Urinary bladder (tissue), 4 donors: ENCODE data around the gene ZNF2. TPM values are rescaled to one million over a fixed set of nuclear protein-coding genes. Genes with fewer than 3 reads are reported as not detected.

Source experiments
- DNase-seq: peaks from one replicate; pipeline ENCODE4 v3.0.0-alpha.2; 2015; ENCODE audit errors: extremely low spot score
- H3K27ac ChIP-seq: one replicate; pipeline ENCODE4 v1.5.1; 2013; ENCODE audit warnings: low read depth, mild to moderate bottlenecking, moderate library complexity
- H3K36me3 ChIP-seq: one replicate; pipeline ENCODE4 v1.6.1; 2013; ENCODE audit warnings: mild to moderate bottlenecking, moderate library complexity; ENCODE audit not compliant: insufficient read depth
- H3K4me1 ChIP-seq: one replicate; pipeline ENCODE4 v1.6.1; 2013; ENCODE audit warnings: mild to moderate bottlenecking, moderate library complexity; ENCODE audit not compliant: insufficient read depth
- H3K4me3 ChIP-seq: one replicate; pipeline ENCODE4 v1.5.1; 2013; ENCODE audit warnings: low read depth, low read length
- whole genome bisulfite sequencing: extraction: QIAGEN DNeasy Blood & Tissue Kit; methylation state at CpG from one replicate; pipeline ENCODE4 v1.1.7; 2013; 5-methylcytosine and 5-hydroxymethylcytosine counted together
- polyA plus RNA-seq: library from polyadenylated mRNA; stranded (reverse); fragments of 200-250 nt; gene quantifications from one replicate; pipeline ENCODE4 v1.2.3, GENCODE V29; 2013
- total RNA-seq: library from RNA; depleted of rRNA; stranded (reverse); fragments of >200 nt; gene quantifications from one replicate; pipeline ENCODE4 v1.2.3, GENCODE V29; 2014
- donor health status: healthy with polysubstance abuse.
- donor health status: healthy.

The ZNF2 gene
- total RNA-seq (9.5 TPM), polyA plus RNA-seq (3.4 TPM)

DNA sequence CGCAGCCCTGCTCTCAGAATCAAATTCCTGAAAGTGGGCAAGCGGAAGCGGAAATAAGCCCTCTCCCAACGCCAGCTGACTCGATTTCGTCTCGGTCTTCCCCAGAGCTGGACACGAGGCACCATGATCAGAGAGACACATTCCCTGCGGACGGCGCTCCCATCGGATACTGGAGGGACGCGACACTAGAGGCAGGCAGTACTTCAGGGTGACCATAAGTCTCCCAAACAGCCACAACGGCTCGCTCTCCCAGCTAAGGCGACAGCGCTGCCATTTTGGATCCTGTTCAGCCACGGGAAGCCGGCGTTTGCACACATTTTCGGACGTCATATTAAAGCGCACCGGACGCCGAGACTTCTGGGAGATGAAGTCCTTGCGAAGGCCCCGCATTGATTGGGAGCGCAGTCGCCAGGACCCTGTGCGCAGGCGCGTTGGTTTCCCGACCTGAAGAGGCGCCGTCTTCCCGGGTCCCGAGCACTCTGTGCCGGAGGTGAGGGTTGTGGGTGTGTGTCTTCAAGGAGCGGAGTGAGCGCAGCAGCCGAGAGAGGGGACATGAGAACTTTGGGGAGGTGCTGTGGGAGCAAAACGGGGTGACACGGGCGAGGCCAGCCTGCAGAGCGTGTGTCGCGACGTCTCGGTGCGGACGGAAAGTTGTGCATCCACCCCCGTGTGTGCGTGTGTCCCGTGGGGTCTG lies at the start of gene ZNF2:
TSS of gene ZNF2 (plus strand) at position 439 of the 694 bp plus-strand sequence. CDS start 10,418 bp downstream, outside the sequence.
- Histone ChIP-seq H3K36me3 (no peaks in the 10 kb centered on the region), H3K4me3 (peak within 1 kb of the TSS; percentile 71)
- under 1% methylated on average over 56 of the region's 56 CpGs for WGBS

DNA sequence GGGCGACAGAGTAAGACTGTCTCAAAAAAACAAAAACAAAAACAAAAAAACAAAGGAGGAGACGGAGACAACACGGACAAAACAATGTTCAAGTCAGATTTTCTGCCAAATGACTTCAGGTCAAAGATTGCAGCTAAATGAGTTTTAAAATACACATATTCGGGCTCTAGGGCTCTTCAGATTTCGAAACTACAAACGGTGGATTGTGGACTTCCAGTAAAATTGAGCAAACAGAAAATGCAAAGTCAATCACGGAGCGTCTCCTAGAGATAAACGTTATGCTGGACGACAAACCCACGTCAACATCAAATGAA lies 44.6 kb upstream of the ZNF2 start:
- H3K36me3 ChIP-seq: no peaks in the 10 kb centered on the region
- peaks cover 3% of the 10 kb centered on the region for H3K4me1 ChIP-seq
- no peak overlapping the region for H3K27ac ChIP-seq
- no peak for DNase-seq
- H3K4me3 ChIP-seq: peak overlapping the region; percentile 92
- WGBS: 2% methylated on average over 11 of the region's 11 CpGs

More for the DNA sequence above, at the start of gene ZNF2:
- no peaks in the 10 kb centered on the region for H3K4me1 ChIP-seq
- H3K27ac ChIP-seq: peak within 1 kb of the TSS; percentile 95
- peak; percentile 99 for DNase-seq

DNA sequence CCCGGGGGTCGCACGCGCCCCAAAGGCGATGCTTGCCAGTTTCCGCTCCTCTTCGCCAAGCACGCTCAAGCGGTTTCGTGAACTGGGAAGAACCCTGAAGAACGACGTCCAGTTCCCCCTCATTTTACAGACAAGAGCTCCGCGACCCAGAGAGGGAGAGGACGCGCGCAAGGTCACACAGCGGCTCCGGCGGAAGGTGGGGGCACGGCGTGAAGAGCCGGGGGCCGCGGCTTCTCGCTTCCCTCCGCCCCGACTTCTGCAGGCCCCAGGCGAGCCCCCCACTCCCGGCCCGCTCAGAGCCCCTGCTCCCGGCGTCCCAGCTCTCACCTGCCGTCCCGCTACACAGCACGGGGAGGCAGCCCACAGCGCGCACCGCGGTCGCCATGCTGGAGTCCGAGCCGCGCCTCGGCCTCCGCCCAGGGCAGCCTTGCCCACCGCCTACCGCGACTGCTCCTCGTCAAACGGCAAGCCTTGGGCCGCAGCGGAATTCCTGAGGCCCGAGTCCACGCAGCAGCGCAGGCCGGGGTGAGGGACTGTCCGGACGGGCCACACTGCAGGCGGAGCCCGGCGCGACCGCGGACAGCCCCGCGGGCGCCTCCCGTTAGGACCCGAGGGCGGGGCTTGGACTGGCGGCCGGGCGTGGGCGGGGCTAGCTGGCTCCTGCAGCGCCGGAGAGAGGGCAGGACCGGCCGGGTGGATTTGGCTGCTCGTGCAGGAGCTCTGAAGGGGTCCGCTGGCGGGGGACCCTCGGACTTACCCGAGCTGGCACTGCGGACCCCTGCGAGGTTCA lies 44.0 kb upstream of the ZNF2 start, which contains the start of gene MRPS5:
TSS of gene MRPS5 (minus strand) at position 402 of the 790 bp plus-strand sequence. CDS start at position 385, 17 bp downstream.
- WGBS: 1% methylated on average over 86 of the region's 86 CpGs
- H3K4me1 ChIP-seq: peaks cover 3% of the 10 kb centered on the region
- peak; percentile 0 for DNase-seq
- no peaks in the 10 kb centered on the region for H3K36me3 ChIP-seq
- peak within 1 kb of the TSS; percentile 98 for H3K27ac ChIP-seq
- peak within 1 kb of the TSS; percentile 92 for H3K4me3 ChIP-seq

DNA sequence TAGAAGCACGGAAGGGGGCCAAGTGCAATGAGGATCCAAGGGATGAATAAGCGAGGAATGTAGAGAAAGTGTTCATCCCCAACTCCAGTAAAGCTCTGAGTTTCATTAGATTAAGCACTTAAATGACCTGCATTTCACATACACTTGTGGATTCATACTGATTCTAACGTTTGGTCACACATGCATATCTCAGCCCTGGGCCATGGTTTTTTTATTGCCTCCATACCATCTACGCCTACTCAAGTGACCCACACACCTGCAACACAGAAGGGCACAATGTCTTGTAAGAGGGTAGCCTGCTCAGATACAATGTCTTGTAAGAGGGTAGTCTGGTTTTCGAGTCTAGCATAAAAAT lies 43.4 kb upstream of the ZNF2 start:
- no peaks in the 10 kb centered on the region for H3K36me3 ChIP-seq
- H3K4me3 ChIP-seq: peak overlapping the region; percentile 92
- DNase-seq: no peak
- no peak overlapping the region for H3K27ac ChIP-seq
- H3K4me1 ChIP-seq: peaks cover 3% of the 10 kb centered on the region
- WGBS: 25% methylated on average over 5 of the region's 5 CpGs

DNA sequence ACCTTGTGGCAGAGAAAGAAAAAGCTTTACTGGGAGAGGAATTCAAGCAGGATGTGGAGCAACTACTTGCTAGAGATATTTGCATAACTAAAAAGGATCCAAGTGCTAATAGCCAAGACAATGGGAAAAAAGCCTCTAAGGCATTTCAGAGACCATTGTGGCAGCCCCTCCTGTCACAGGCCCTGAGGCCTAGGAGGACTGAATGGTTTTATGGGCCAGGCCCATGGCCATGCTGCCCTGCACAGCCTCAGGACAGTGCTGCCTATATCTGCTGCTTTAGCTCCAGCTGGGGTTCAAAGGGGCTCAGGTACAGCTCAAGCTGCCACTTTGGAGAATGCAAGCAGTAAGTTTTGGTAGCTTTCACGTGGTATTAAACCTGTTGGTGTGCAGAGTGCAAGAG lies 26.9 kb upstream of the ZNF2 start:
- H3K4me1 ChIP-seq: no peaks in the 10 kb centered on the region
- 83% methylated on average over 1 of the region's 1 CpG for WGBS
- H3K27ac ChIP-seq: no peak overlapping the region
- H3K36me3 ChIP-seq: no peaks in the 10 kb centered on the region
- H3K4me3 ChIP-seq: no peak overlapping the region
- no peak for DNase-seq

DNA sequence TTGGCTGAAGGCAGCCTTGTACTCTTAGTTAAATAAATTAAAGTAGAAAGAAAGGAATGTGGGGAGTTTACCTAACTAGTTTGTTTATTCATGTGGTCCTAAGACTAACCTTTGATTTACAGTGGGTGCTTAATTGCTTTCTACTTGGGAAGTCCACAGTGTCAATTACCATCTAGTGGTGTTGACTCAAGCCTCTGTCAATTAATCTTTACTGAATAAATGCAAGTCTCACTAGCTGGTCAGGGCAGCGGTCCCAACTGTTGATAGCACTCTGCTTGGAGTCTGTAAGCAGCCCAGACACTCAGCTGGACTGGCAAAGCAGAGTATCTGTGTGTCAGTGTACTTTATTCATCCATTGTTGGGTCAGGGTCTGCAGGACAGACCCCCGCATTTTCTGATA lies 21.8 kb upstream of the ZNF2 start:
- Histone ChIP-seq H3K36me3 (no peaks in the 10 kb centered on the region), H3K4me1 (no peaks in the 10 kb centered on the region), H3K4me3 (no peak overlapping the region), H3K27ac (no peak overlapping the region)
- no peak for DNase-seq
- 97% methylated on average over 2 of the region's 2 CpGs for WGBS

DNA sequence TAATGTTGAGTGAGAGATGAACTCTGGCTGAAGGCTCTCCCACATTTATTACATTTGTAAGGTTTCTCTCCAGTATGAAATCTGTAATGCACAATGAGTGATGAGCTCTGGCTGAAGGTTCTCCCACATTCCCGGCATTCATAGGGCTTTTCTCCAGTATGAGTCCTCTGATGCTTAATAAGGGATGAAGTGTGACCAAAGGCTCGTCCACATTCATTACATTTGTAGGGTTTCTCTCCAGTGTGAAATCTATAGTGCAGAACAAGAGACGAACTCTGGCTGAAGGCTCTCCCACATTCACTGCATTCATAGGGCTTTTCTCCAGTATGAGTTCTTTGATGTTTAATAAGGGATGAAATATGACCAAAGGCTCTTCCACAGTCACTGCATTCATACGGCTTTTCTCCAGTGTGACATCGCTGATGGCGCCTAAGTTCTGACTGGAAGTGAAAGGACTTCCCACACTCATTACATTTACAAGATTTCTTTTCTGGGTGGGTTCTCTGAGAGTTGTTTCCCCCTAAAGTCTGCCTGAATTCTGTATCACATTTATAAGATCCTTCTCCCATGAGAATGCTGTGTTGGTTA lies 16.1 kb upstream of the ZNF2 start:
- Histone ChIP-seq H3K4me3 (no peak overlapping the region), H3K36me3 (peaks cover 11% of the 10 kb centered on the region), H3K4me1 (no peaks in the 10 kb centered on the region), H3K27ac (no peak overlapping the region)
- 99% methylated on average over 6 of the region's 6 CpGs for WGBS
- DNase-seq: no peak

DNA sequence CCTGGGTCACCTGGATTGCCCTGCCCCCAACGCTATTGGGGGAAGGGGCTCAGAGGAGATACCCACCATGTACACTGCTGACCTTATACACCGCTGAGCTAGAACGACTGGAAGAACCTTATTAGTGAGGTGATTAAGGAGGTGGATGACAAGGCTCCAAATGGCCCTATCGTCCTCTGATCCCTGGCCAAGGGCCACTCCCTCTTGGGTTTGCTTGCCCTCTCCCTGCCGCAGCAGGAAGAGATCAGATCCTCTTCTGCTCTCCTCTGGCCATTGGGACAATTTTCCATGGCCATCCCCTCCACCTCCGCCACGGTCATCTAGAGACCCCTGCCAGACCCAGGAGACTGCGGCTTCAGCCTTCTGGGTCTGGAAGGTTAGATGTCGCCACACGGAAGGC lies 7.2 kb upstream of the ZNF2 start:
- Histone ChIP-seq H3K4me1 (no peaks in the 10 kb centered on the region), H3K27ac (no peak overlapping the region), H3K36me3 (no peaks in the 10 kb centered on the region), H3K4me3 (peak overlapping the region; percentile 63)
- no peak for DNase-seq
- WGBS: 47% methylated on average over 10 of the region's 10 CpGs

DNA sequence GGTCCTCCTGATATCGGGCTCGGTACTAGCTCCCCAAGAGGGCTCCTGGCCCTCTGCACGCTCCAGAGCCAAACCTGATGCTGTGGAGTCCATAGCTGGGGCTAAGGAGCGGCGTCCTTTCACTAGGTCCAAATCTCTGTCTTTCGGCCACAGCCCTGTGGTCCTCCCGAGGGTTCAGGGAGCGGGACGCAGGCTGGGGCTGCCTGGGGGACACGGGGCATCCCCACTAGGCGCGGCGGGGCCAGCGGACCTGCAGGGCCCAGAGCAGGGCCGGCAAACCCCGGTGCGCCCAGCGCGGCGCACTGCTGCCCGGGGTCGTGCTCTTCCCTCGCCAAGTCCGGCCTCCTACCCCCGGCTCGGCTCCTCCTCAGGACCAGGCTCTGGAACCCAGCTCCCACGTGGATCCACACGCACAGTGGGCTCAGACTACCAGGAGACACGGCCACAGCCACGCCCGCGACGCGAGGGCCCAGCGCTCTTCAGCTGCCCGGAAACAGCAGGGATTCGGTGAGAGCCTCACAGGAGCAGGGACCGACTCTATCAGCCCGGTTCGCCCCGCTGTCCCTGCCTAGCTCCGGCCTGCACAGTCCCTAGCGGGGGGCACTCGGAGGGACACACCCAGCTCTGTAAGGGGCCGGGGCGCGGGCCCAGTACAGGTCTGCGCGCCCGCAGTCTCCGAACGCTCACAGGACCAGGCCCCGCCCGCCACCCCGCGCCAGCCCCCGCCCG lies 6.6 kb upstream of the ZNF2 start:
- 1% methylated on average over 58 of the region's 58 CpGs for WGBS
- no peaks in the 10 kb centered on the region for H3K36me3 ChIP-seq
- H3K4me1 ChIP-seq: no peaks in the 10 kb centered on the region
- no peak for DNase-seq
- peak overlapping the region; percentile 63 for H3K4me3 ChIP-seq
- peak overlapping the region; percentile 48 for H3K27ac ChIP-seq

DNA sequence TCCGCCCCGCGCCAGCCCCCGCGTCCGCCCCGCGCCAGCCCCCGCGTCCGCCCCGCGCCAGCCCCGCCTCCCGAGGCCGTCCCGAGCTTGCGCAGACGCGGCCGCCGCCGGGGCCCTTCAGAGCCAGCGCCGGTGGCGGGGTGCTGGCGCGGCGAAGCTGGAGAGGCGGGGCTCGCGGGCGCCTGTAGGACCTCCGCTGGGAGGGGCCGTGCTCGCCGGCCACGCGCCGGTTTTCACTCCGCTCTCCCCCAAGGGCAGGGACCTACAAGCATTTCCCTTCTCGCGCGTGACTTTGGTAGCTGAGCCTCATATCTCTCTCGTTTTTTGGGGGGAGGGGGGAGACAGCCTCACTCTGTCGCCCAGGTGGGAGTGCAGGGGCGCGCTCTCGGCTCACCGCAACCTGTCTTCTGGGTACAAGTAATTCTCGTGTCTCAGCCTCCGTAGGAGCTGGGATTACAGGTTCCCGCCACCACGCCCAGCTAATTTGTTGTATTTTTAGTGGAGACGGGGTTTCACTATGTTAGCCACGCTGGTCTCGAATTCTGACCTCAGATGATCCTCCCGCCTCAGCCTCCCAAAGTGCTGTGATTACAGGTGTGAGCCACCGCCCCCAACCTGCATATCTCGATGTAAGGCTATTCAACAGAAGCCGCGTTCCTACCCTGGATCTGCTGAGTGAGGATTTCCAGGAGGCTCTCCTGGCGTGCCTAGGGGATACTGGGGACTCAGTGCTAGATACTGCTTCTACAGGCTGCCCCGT lies 5.7 kb upstream of the ZNF2 start, which contains the start of gene ZNF514:
TSS of gene ZNF514 (minus strand) at position 159 of the 760 bp plus-strand sequence. CDS start 6,595 bp downstream, outside the sequence.
- H3K36me3 ChIP-seq: no peaks in the 10 kb centered on the region
- 8% methylated on average over 64 of the region's 64 CpGs for WGBS
- no peaks in the 10 kb centered on the region for H3K4me1 ChIP-seq
- peak within 1 kb of the TSS; percentile 79 for H3K27ac ChIP-seq
- H3K4me3 ChIP-seq: peak within 1 kb of the TSS; percentile 63
- no peak for DNase-seq

DNA sequence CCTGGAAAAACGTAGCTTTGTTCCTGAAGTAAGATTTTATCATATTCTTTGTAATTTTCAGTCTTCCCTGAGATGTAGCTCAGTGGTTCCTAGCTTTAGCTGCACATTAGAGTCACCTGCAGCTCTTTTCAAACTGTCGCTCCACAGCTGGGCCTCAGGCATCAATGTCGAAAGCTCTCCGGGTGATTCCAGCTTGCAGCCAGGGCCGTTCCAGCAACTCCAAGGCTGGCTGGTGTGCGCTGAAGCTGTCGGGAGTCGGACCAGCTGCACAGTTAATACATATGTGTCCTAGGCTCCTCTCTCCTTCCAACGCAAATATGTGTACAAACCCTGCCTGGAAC lies 609 bp upstream of the ZNF2 start:
- under 1% methylated on average over 9 of the region's 9 CpGs for WGBS
- Histone ChIP-seq H3K4me1 (no peaks in the 10 kb centered on the region), H3K27ac (peak overlapping the region; percentile 95), H3K36me3 (no peaks in the 10 kb centered on the region), H3K4me3 (peak overlapping the region; percentile 71)
- DNase-seq: no peak

DNA sequence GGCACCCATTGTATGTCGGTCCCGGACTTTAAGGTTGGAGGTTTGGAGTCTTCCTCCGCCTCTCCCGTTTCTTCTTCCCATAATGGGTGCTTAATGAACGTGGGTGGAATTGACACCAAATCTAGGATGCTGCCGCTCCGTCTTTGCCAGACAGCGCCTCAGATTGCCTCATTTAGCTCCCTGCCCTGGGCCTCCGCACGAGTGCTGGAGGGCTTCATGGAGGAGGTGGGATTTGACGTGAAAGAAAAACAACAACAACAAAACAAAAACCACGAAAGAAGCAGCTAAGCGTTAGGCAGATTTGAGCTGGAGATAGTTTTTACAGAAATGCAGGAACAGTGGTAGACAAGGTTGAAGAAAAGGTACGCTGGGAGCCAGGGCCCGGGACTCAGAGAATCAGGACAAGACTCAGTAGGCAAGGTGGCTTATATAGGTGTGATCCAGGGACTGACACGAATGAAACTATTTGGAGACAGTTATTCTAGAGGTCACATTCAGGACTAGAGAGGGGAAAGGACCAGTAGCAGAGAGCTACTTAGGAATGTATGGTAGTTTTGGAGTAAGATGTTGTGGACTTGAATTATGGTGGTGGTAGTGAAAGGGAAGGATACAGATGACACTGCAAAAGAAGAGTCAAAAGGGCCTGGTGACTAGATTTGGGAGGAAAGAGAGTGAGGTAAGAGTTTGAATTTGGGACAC lies 605 bp downstream of the ZNF2 start:
- Histone ChIP-seq H3K4me1 (no peaks in the 10 kb centered on the region), H3K36me3 (no peaks in the 10 kb centered on the region), H3K4me3 (peak overlapping the region; percentile 71), H3K27ac (no peak overlapping the region)
- WGBS: 8% methylated on average over 16 of the region's 16 CpGs
- DNase-seq: no peak
